Breast epithelium (tissue), 4 donors: Measurements from ENCODE around the gene PIK3R1. TPM values are rescaled to one million over a fixed set of nuclear protein-coding genes. Genes with fewer than 3 reads are reported as not detected.

Experiments used
- DNase-seq, 2 donors: peaks; one replicate each; pipeline ENCODE4 v3.0.0-alpha.2; 2019; ENCODE audit warnings: low spot score in 2 of 2
- H3K27ac ChIP-seq, 2 donors: fragments of 200-600 bp; sonication (generic) in 1 of 2; one replicate each; pipeline ENCODE4 v1.5.1; 2016 to 2019; ENCODE audit warnings: mild to moderate bottlenecking in 1 of 2
- H3K27me3 ChIP-seq, 2 donors: fragments of 200-600 bp; sonication (generic) in 1 of 2; one replicate each; pipeline versions ENCODE4 v1.5.1 to v1.6.0; 2017 to 2019; ENCODE audit warnings: control low read depth in 1 of 2, mild to moderate bottlenecking in 1 of 2
- H3K36me3 ChIP-seq: fragments of 200-600 bp; one replicate; pipeline ENCODE4 v1.5.1; 2019
- H3K4me1 ChIP-seq, 2 donors: fragments of 200-600 bp; sonication (generic); one replicate each; pipeline ENCODE4 v1.5.1; 2016 to 2019; ENCODE audit warnings: control low read depth in 1 of 2
- H3K4me3 ChIP-seq, 3 donors: fragments of 200-600 bp; sonication (generic); 1 replicate in 2 of 3; 2 replicates in 1 of 3; pipeline ENCODE4 v1.5.1; 2016 to 2019; ENCODE audit warnings: mild to moderate bottlenecking in 3 of 3, moderate library complexity in 2 of 3
- H3K9me3 ChIP-seq, 2 donors: fragments of 200-600 bp; sonication (generic) in 1 of 2; one replicate each; pipeline ENCODE4 v1.5.1; 2016 to 2019; ENCODE audit warnings: control low read depth in 1 of 2
- POLR2A ChIP-seq: fragments of 450-650 bp; IDR thresholded peaks from one replicate; pipeline ENCODE4 v1.6.1; 2016; ENCODE audit warnings: antibody characterized with exemption, mild to moderate bottlenecking, moderate library complexity
- POLR2AphosphoS5 ChIP-seq, 3 donors: sonication (generic); formaldehyde crosslinking; IDR thresholded peaks; one replicate each; pipeline ENCODE4 v1.6.1; 2017; ENCODE audit warnings: antibody characterized with exemption in 3 of 3
- intact Hi-C: fragments of 100-400 bp; cut with DNase I; formaldehyde crosslinking; loops from one replicate; pipeline ENCODE4 v1.15.1; 2023; ENCODE audit warnings: low total_unique reads
- total RNA-seq, 3 donors: library from RNA; depleted of rRNA; stranded (reverse); fragments of >200 nt; gene quantifications; one replicate each; pipeline ENCODE4 v1.1.0, GENCODE V29; 2016
- TF ChIP-seq, protein P1 (sequence below), 3 donors: fragments of 450-650 bp; IDR thresholded peaks; one replicate each; pipeline ENCODE4 v1.5.1; 2016 to 2017; ENCODE audit warnings: antibody characterized with exemption in 3 of 3, mild to moderate bottlenecking in 3 of 3, moderate library complexity in 3 of 3

The PIK3R1 gene
- total RNA-seq, 3 donors from 2014 or later: 193 to 429 (median 275) TPM

DNA sequence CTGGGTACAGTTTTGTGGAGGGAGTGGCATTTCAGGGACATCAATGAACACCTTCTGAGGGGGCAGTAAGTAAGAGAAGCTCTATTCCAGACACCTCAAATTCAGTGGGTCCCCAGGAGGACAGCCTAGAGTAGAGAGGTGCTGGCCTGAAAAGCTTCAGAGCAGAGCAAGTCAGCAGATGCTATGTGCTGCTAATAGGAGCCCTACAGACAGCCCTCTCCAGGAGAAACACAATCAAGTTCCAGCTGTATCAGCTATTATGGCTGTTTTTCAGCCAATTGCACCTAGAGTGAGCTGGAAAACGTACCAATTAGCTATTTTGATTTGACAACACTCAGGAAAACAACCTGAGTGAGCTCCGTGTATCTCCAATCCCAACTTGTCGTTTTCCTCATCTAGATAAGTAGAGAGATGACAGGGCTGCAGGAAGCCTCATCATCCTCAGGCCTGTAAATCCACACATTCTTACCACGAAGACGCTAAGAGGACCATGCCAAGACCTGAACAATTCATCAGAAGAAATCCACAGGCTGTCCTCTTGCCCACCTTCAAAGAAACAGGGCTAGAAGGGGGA is 104.9 kb downstream of the PIK3R1 start:
- no peaks in the 10 kb centered on the region for H3K36me3 ChIP-seq
- H3K27ac ChIP-seq: no peak overlapping the region
- no peaks in the 10 kb centered on the region for H3K9me3 ChIP-seq
- H3K27me3 ChIP-seq: no peaks in the 10 kb centered on the region
- TF ChIP-seq POLR2AphosphoS5 (IDR thresholded peaks at IDR 0.05) (no peak), POLR2A (no peak)
- TF ChIP-seq, protein P1, sequence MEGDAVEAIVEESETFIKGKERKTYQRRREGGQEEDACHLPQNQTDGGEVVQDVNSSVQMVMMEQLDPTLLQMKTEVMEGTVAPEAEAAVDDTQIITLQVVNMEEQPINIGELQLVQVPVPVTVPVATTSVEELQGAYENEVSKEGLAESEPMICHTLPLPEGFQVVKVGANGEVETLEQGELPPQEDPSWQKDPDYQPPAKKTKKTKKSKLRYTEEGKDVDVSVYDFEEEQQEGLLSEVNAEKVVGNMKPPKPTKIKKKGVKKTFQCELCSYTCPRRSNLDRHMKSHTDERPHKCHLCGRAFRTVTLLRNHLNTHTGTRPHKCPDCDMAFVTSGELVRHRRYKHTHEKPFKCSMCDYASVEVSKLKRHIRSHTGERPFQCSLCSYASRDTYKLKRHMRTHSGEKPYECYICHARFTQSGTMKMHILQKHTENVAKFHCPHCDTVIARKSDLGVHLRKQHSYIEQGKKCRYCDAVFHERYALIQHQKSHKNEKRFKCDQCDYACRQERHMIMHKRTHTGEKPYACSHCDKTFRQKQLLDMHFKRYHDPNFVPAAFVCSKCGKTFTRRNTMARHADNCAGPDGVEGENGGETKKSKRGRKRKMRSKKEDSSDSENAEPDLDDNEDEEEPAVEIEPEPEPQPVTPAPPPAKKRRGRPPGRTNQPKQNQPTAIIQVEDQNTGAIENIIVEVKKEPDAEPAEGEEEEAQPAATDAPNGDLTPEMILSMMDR (IDR thresholded peaks at IDR 0.05): no peak
- H3K4me3 ChIP-seq: no peak overlapping the region
- no peaks in the 10 kb centered on the region for H3K4me1 ChIP-seq
- intact Hi-C loops: no loop called here
- no peak for DNase-seq

GRCh38 chr5:68325065-68325580 is 109.6 kb downstream of the PIK3R1 start:
- Histone ChIP-seq H3K4me1 (no peaks in the 10 kb centered on the region), H3K4me3 (no peak overlapping the region), H3K27me3 (no peaks in the 10 kb centered on the region), H3K27ac (no peak overlapping the region), H3K36me3 (no peaks in the 10 kb centered on the region), H3K9me3 (no peaks in the 10 kb centered on the region)
- intact Hi-C loops: no loop called here
- no peak for DNase-seq
- TF ChIP-seq, protein P1 (IDR thresholded peaks at IDR 0.05): no peak

- intact Hi-C loops: no loop called here
- no peaks in the 10 kb centered on the region for H3K36me3 ChIP-seq
- DNase-seq: no peak
- no peaks in the 10 kb centered on the region for H3K9me3 ChIP-seq
- no peaks in the 10 kb centered on the region for H3K27me3 ChIP-seq
- no peak overlapping the region for H3K27ac ChIP-seq
- no peak overlapping the region for H3K4me3 ChIP-seq
- TF ChIP-seq POLR2AphosphoS5 (IDR thresholded peaks at IDR 0.05): no peak
- no peak for TF ChIP-seq POLR2A
- TF ChIP-seq, protein P1 (IDR thresholded peaks at IDR 0.05): no peak
- H3K4me1 ChIP-seq: peaks cover 0 to 6% of the 10 kb centered on the region in 2 donors
Observed at GRCh38 chr5:68329554-68330255, 114.1 kb downstream of the PIK3R1 start.

- DNase-seq: no peak
- Histone ChIP-seq H3K27me3 (no peaks in the 10 kb centered on the region), H3K36me3 (no peaks in the 10 kb centered on the region), H3K4me3 (no peak overlapping the region), H3K27ac (no peak overlapping the region), H3K9me3 (no peaks in the 10 kb centered on the region), H3K4me1 (peaks cover 0 to 6% of the 10 kb centered on the region in 2 donors)
- intact Hi-C loops: no loop called here
- TF ChIP-seq, protein P1 (IDR thresholded peaks at IDR 0.05): no peak
- TF ChIP-seq POLR2A (no peak), POLR2AphosphoS5 (IDR thresholded peaks at IDR 0.05) (no peak)
Observed at GRCh38 chr5:68330574-68330973, 115.0 kb downstream of the PIK3R1 start.
